HG03139 (cell line): Measurements from ENCODE around the gene STX3.
"Not testable (repeated sequence)": the region's sequence is repeated elsewhere in the genome, so short reads cannot be mapped to it uniquely, and the experiment has no call there.

Experiments used
- ATAC-seq: cut with Tn5 transposase; IDR thresholded peaks from one replicate; pipeline ENCODE4 v1.9.1; 2021; ENCODE audit not compliant: unreplicated experiment

STX3 gene

DNA sequence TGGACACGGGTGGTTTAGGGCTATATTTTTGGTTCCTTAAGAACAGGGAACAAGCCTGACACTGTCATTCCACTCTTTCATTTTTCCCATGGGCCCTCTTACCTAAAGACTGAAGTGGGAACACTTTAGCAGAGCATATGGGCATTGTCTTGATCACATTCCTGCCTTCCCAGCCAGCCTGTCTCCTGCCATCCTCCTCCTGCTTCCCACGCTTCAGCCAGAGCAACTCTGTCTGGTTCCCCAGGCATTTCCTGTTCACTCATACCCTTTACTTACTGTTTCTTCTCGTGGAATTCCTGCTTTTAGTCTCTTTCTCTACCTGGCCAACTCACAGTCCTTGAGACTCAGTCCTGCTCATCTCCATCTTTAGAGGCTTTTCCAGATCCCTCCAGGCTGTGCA, 32.6 kb downstream of the STX3 start:
- ATAC-seq, result no peak

GRCh38 chr11:59791639-59792038, 36.5 kb downstream of the STX3 start:
- no peak for ATAC-seq

DNA sequence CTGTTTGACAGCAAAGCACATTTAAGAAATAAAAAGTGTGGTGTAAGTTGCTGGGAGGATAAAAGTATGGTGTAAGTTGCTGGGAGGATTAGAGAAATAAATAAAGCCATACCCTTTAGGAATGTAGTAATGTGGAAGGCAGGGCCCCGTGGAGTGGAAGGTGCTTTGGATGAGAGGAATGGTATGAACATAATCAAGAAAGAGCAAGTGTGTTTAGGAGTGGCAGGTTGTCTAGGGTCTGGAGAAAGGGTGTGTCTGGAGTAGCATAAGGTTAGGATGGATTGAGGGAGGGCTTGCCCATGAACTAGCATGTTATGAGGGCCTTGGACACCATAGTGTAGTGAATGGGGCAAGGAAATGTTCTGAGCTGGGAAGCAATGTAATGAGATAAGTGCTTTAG, 37.3 kb downstream of the STX3 start:
- ATAC-seq, result no peak

GRCh38 chr11:59794417-59794816, 39.2 kb downstream of the STX3 start:
- no peak for ATAC-seq

DNA sequence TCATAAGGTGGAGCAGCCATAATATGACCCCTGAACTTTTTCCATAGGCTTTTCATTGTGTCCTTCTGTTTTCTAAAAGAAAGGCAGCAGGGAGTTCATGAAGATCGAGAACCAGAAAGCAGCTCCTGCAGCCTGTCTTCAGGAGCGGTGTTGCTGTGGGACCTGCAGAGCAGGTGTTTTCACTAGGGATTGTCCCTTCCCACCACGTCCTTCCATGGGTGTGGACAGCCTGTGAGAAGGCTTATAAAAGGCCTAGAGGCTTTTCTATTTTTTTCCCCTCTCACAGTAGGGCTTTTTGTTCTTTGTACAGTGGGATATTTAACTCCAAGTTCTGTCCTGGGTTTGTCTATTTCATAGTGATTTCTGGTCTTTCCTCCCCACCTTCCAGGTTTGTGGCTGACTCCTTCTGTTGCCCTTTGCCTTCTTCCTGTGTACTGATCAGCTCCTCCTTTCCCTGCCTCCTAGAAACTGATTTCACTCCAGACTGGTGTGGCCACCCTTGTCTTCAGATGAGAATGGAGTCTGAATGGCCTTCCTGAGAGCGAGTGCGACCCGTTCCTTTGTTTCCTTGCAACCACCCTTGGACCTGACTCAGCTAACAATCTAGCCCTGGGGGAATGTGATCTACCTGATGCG, 45.3 kb downstream of the STX3 start:
- ATAC-seq, result no peak

DNA sequence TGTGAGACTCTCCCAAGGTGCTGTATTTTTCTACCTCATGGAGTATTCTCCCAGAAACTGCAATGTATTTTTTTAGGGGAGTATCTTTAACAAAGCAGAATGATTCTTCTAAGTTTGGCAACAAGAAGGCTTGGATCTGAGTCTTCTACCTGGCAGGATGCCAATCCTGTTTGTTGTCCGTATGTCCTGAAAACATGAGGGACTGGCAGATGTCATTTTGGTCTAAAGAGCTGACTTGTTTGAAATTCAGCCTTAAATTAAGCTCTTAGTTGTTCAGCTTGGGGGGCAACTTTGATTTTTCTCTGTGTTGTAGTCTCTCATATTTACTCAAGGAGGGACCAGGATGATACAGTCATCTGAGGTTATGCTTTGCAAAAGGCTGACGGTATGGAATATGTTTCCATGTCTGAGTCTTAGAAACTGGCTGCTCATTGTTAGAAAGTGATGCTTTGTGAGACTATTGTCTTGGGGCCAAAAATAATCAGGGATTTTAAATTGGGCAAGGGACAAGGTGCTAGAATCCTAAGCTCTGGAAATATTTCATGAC, 46.1 kb downstream of the STX3 start:
- no peak for ATAC-seq

GRCh38 chr11:59801981-59802638, 46.9 kb downstream of the STX3 start:
- no peak for ATAC-seq

DNA sequence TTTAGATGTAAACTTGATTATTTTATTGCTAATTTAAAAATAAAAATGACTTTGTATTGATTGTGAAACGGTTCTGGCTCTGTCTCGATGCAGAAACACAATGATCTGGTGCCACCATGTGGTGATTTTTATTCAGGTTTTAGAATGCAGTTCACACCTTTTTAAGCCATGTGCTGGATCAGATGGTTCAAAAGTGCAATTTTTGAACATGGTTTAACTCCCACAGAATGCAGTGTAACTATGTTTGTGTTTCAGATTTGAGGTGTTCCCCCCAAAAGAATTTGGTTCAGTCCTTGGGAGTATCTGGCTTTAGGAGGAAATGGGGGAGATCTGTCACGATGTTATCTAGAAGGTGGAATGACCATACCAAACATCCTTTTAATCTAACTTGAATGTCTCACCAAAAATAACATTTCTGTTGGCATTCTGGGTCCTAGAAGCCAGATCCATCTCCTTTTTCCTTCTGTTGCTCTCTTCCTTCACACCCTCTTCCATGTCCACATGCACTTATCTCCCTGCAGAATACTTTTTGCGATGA, 47.5 kb downstream of the STX3 start:
- no peak for ATAC-seq

- ATAC-seq, result no peak
Observed at GRCh38 chr11:59804061-59804460, 48.9 kb downstream of the STX3 start.

DNA sequence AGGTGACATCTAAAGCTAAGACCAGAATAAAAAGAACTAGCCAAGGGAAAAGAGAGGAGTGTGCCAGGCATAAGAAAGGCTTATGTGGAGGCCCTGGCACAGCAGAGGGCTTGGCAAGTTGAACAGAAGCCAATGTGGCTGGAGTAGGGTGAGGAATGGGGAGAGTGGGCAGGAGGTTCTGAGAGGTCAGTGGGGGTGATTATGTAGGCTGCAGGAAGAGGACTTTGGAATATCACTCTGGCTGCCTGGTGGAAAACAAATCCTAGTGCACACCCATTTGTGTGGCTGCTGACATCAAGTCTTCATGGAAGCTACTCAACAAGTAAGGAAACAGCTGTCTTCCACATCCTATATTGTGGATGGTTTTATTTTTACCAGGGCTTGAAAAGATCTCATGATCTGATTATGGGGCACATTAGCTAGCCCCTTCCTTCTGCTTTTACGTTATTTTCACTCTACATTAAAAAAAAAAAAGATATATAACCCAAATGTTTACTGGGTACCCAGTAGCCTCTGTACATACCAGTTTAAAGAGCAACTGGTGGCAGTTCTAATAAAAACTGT, 52.0 kb downstream of the STX3 start:
- no peak for ATAC-seq

DNA sequence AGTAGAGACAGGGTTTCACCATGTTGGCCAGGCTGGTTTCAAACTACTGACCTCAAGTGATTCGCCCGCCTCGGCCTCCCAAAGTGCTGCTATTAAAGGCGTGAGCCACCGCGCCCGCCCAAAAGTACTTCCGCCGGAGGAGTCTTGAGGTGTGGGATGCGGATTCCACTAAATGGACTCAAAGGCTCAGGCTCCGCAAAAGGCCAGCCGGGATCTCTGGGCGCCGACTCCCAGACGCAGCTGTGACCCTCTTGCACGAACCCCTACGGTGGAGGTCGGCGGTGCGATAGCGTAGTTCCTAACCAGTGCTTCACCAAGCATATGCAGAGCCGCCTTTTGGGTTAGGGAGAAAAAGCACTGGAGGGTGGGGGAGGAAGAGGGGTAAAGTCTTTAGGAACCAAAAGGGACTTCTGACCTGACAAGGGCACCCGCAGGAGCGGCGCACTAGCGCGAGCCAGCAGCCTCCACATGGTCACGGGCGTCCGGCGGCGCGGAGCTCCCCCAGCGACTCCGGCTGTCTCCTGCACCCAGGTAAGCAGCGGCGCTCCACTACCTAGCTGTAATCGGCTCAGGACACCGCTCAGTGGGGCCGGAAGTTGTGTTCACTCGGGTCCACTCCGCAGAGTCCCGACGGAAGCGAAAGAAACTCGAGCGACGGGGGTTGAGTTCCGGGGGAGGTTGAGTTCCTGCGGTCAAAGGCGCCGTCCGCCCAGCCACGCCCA, 55.2 kb downstream of the STX3 start, which contains the start of gene MRPL16:
TSS of gene MRPL16 (minus strand) at position 590 of the 722 bp plus-strand sequence. CDS start at position 470, 120 bp downstream.
- peak; percentile 97 for ATAC-seq

- ATAC-seq, result no peak
Observed at GRCh38 chr11:59810911-59811259, 55.7 kb downstream of the STX3 start.

GRCh38 chr11:59812220-59812619, 57.0 kb downstream of the STX3 start:
- no peak for ATAC-seq

GRCh38 chr11:59813364-59813763, 58.2 kb downstream of the STX3 start:
- no peak for ATAC-seq

DNA sequence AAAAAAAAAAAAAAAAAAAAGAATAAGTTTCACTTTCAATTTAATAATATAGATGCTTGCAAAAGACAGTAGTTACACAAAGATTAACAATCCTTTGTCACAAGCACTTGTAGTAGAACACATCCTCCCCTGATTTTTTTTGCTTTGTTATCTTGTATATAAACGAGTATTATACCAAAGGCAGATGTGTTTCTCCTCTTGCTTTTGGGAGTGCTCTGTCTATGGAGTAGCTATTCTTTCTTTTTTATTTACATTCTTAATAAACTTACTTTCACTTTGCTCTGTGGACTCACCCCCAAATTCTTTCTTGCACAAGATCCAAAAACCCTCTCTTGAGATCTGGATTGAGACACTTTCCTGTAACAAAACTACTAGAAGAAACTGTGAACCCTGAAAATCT, 58.8 kb downstream of the STX3 start:
- ATAC-seq, result no peak

DNA sequence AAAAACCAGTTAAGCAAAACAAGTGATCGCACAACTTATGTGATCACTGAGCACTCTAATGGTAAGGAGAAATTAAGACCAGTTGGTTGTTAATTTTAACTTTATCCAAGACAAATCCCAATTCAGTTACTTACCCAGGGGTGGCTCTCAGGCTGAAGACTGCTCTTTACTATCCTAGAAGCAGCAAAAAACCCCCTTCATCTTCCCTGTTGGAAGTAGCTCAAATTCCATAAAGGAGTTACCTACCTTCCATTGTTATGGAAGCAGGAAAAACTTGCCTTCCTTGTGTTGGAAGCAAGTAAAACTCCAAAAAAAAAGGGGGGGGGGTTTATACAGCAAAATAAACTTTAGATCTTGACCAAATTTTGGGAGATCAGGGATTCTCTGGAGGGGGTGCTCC, 60.6 kb downstream of the STX3 start:
- no peak for ATAC-seq

DNA sequence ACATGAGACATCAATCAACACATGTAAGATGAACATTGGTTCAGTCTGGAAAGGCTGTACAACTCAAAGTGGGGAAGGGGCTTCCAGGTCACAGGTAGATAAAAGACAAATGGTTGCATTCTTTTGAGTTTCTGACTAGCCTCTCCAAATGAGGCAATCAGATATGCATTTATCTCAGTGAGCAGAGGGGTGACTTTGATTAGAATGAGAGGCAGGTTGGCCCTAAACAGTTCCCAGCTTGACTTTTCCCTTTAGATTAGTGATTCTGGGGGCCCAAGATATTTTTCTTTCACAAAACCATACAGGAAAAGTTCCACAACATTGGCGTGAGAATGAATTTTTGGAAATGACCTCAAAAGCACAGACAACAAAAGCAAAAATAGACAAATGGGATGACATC, 61.3 kb downstream of the STX3 start:
- not testable (repeated sequence) for ATAC-seq

- ATAC-seq, result no peak
Observed at GRCh38 chr11:59818572-59818971, 63.4 kb downstream of the STX3 start.

GRCh38 chr11:59822989-59823566, 67.9 kb downstream of the STX3 start:
- ATAC-seq, result peak; percentile 78

- ATAC-seq, result no peak
Observed at GRCh38 chr11:59829358-59829757, 74.2 kb downstream of the STX3 start.

- no peak for ATAC-seq
Observed at GRCh38 chr11:59833602-59834001, 78.4 kb downstream of the STX3 start.
